GM21619 (cell line): ENCODE measurements around the gene HES6.

Experiments used
- ATAC-seq: cut with Tn5 transposase; IDR thresholded peaks from one replicate; pipeline ENCODE4 v1.9.1; 2021; ENCODE audit not compliant: unreplicated experiment

The HES6 gene

DNA sequence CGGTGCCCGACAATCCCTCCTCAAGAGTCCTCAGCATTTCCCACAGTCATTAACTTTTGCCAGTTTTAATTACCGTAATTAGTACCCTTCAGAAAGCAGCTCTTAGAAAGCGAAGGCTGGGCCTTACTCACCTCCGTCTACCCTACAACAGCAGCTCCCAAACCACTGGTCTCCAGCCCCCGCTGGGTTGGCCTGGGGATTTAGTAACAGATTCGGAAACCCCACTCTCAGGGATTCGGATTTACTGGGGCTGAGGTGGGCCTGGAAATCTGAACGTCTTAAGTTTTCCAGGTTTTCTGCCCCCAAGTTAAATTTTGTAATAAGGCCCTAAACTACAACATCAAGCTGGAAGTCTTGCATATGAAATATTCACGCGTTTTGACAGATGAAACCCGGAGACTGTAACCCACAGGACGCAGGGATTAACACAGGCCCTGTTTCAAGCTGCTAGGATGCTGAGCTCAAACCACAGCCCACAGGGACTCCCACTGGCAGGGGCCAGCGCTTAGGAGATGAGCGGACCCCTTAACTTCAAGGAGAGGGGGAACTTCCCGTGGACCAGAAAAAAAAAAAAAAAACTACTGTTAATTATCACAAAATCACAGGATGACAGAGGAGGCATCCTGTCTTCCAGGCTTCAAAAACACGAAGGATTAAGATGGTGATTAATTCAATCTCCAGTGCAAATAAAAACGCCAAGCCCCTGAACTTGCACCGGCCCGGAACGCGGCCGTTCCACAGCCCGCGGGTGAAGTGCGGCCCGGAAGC lies 37.3 kb downstream of the HES6 start:
- ATAC-seq = no peak

DNA sequence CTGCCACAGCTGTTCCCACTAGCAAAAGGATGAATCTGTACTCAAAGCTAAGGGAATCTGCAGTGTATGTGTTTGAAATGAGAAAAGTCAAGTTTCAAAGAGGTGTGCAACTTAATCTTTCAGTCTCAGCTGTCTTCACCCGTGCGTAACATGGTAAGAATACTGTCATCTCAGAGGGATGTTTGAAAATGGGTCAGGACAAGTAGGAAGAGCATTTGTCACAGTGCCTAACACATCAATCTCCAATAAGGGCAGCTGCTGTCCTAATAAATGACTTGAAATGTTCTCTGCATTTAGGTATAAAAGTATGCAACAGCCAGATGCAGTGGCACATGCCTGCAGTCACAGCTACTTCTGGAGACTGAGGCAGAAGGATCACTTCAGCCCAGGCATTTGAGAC lies 49.4 kb downstream of the HES6 start:
- no peak for ATAC-seq
